ENCODE measurements around the gene FES.

The FES gene

DNA sequence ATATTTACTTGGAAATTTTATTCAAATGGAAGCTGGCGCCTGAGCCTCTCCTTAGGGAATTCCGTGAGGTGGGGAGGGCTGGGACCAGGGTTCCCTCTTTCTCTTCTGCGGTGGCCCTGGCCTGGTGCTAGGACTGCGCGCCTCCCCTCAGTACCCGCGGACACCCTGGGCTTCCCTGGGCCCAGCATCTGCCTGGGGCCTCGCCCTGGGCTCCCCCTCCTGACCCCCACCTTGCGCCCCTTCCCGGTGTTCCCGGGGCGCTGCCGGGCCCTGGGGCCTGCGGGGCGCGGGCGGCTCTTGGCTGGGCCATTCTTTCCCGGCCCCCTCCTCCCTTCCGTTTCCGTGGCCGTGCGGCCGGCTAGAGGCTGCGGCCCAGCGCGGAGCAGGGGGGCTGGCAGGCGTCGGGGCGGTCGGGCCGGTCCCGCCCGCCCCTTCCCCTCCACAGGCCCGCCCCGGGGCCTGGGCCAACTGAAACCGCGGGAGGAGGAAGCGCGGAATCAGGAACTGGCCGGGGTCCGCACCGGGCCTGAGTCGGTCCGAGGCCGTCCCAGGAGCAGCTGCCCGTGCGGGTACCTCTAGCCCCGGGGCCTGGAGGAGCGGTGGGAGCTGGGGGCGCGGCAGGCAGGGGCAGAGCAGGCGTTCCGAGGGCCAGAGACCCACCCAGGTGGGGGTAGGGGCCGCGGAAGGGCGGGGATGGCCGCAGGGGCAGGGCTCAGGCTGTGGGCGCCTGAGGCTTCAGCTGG lies at the start of gene FES:
FES (plus strand) TSS at position 529 of the 743 bp plus-strand sequence. CDS start 542 bp downstream, outside the sequence.
- Histone ChIP-seq H3K4me1 (ENCODE audit: insufficient read depth, low read length, severe bottlenecking) (no peaks in the 10 kb centered on the region), H3K4me2 (ENCODE audit: low read length) (peak within 1 kb of the TSS; percentile 1; the same call in 1 of the 2 replicates), H3K27ac (ENCODE audit: low read depth, low read length, poor library complexity, severe bottlenecking) (no peak within 1 kb of the TSS), H3K9ac (ENCODE audit: low read length) (no peak within 1 kb of the TSS), H2AFZ (ENCODE audit: low read length) (no peak within 1 kb of the TSS), H3K79me2 (ENCODE audit: insufficient read depth, low read length) (no peaks in the 10 kb centered on the region), H3F3A (ENCODE audit: insufficient read depth, low read length) (no peaks in the 10 kb centered on the region), H4K20me1 (ENCODE audit: insufficient read depth, low read length) (no peaks in the 10 kb centered on the region), H3K36me3 (ENCODE audit: insufficient read depth, low read length) (no peaks in the 10 kb centered on the region), H3K27me3 (ENCODE audit: insufficient read depth, low read length) (no peaks in the 10 kb centered on the region; the same call in 1 of the 2 replicates), H3K9me3 (ENCODE audit: low read length) (no peaks in the 10 kb centered on the region), H3K9me2 (ENCODE audit: low read depth, low read length) (no peaks in the 10 kb centered on the region), H3K4me3 (ENCODE audit: low read depth, low read length, poor library complexity, severe bottlenecking) (peak within 1 kb of the TSS; percentile 18)
- no peak for TF ChIP-seq EZH2 (IDR thresholded peaks at IDR 0.05; ENCODE audit: borderline replicate concordance, low read length)
- TF ChIP-seq, protein P1, sequence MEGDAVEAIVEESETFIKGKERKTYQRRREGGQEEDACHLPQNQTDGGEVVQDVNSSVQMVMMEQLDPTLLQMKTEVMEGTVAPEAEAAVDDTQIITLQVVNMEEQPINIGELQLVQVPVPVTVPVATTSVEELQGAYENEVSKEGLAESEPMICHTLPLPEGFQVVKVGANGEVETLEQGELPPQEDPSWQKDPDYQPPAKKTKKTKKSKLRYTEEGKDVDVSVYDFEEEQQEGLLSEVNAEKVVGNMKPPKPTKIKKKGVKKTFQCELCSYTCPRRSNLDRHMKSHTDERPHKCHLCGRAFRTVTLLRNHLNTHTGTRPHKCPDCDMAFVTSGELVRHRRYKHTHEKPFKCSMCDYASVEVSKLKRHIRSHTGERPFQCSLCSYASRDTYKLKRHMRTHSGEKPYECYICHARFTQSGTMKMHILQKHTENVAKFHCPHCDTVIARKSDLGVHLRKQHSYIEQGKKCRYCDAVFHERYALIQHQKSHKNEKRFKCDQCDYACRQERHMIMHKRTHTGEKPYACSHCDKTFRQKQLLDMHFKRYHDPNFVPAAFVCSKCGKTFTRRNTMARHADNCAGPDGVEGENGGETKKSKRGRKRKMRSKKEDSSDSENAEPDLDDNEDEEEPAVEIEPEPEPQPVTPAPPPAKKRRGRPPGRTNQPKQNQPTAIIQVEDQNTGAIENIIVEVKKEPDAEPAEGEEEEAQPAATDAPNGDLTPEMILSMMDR (IDR thresholded peaks at IDR 0.05; ENCODE audit: low read length) = no peak

DNA sequence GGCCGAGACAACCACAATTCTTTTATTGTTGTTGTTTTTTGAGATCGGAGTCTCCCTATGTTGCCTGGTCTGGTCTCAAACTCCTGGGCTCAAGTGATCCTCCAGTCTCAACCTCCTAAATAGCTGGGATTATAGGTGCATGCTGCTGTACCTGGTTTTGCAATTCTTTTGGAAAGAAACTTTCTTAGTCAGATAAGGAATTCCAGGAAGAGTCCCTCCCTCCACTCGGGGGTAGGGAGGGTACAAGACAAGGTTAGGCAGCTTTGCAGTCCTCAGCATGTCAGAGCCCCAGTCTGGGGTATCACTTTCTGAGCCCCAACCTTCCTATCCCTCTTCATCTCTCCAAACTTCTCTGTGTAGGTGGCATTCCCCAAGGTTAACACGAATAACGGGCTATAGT lies 49.7 kb upstream of the FES start:
- H3K4me1 ChIP-seq (ENCODE audit: insufficient read depth, low read length, severe bottlenecking) = peaks cover 23% of the 10 kb centered on the region
- H2AFZ ChIP-seq (ENCODE audit: low read length) = no peak overlapping the region
- no peaks in the 10 kb centered on the region for H3K36me3 ChIP-seq (ENCODE audit: insufficient read depth, low read length)
- H3K9me2 ChIP-seq (ENCODE audit: low read depth, low read length) = no peaks in the 10 kb centered on the region
- no peak overlapping the region for H3K9ac ChIP-seq (ENCODE audit: low read length)
- no peaks in the 10 kb centered on the region for H3F3A ChIP-seq (ENCODE audit: insufficient read depth, low read length)
- no peaks in the 10 kb centered on the region for H4K20me1 ChIP-seq (ENCODE audit: insufficient read depth, low read length)
- no peak overlapping the region for H3K4me3 ChIP-seq (ENCODE audit: low read depth, low read length, poor library complexity, severe bottlenecking)
- H3K9me3 ChIP-seq (ENCODE audit: low read length) = no peaks in the 10 kb centered on the region
- H3K27ac ChIP-seq (ENCODE audit: low read depth, low read length, poor library complexity, severe bottlenecking) = no peak overlapping the region
- H3K4me2 ChIP-seq (ENCODE audit: low read length) = no peak overlapping the region
- no peaks in the 10 kb centered on the region for H3K79me2 ChIP-seq (ENCODE audit: insufficient read depth, low read length)
- TF ChIP-seq EZH2 (IDR thresholded peaks at IDR 0.05; ENCODE audit: borderline replicate concordance, low read length) = no peak
- TF ChIP-seq, protein P1 (IDR thresholded peaks at IDR 0.05; ENCODE audit: low read length) = no peak
- H3K27me3 ChIP-seq (ENCODE audit: insufficient read depth, low read length) = peaks cover 4% of the 10 kb centered on the region; the same call in 1 of the 2 replicates

DNA sequence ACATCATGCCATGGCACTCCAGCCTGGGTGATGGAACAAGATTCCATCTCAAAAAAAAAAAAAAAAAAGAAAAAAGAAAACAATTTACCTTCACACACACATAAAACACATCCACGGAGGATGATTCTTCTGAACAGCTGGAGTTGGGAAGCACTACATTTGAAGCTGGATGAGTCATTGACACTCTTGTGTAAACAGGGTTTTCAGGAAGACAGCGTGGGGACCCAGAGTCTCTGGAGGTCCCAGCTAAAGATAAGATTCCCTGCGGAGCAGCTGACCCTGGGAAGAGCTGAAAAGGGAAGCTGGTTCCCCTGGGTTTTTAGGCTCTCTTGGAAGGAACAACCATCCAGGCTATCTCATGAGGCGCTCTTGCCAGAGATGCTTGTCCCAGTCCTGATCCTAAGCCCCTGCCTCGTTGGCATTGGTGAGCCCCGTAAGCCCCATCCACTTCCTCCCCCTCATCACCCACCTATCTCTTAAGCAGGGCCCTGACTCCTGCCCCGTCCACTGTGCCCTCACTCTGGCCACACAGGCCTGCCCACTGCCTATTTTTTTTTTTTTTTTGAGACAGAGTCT lies 47.9 kb upstream of the FES start:
- Histone ChIP-seq H4K20me1 (ENCODE audit: insufficient read depth, low read length) (no peaks in the 10 kb centered on the region), H3K9me2 (ENCODE audit: low read depth, low read length) (no peaks in the 10 kb centered on the region), H3K4me3 (ENCODE audit: low read depth, low read length, poor library complexity, severe bottlenecking) (no peak overlapping the region), H3F3A (ENCODE audit: insufficient read depth, low read length) (no peaks in the 10 kb centered on the region), H3K4me1 (ENCODE audit: insufficient read depth, low read length, severe bottlenecking) (peaks cover 24% of the 10 kb centered on the region), H3K9ac (ENCODE audit: low read length) (no peak overlapping the region), H3K9me3 (ENCODE audit: low read length) (no peaks in the 10 kb centered on the region), H2AFZ (ENCODE audit: low read length) (no peak overlapping the region), H3K27ac (ENCODE audit: low read depth, low read length, poor library complexity, severe bottlenecking) (no peak overlapping the region), H3K79me2 (ENCODE audit: insufficient read depth, low read length) (no peaks in the 10 kb centered on the region), H3K4me2 (ENCODE audit: low read length) (no peak overlapping the region), H3K36me3 (ENCODE audit: insufficient read depth, low read length) (no peaks in the 10 kb centered on the region), H3K27me3 (ENCODE audit: insufficient read depth, low read length) (peaks cover 4% of the 10 kb centered on the region; the same call in 1 of the 2 replicates)
- TF ChIP-seq EZH2 (IDR thresholded peaks at IDR 0.05; ENCODE audit: borderline replicate concordance, low read length) = no peak
- TF ChIP-seq, protein P1 (IDR thresholded peaks at IDR 0.05; ENCODE audit: low read length) = no peak

All from OCI-LY1 (cell line).